Adrenal gland (tissue), 12 donors: ENCODE measurements around the gene CAPN11. TPM values are rescaled to one million over a fixed set of nuclear protein-coding genes. Genes with fewer than 3 reads are reported as not detected.

ENCODE experiments used
- DNase-seq, 7 donors: peaks; one replicate each; pipeline ENCODE4 v3.0.0-alpha.2; 2019 to 2020
- H3K27ac ChIP-seq, 5 donors: fragments of 200-600 bp; sonication (generic) in 4 of 5; 1 replicate in 3 of 5; 2 replicates in 2 of 5; pipeline versions ENCODE4 v1.5.1 to v1.8.0; 2016 to 2020; ENCODE audit warnings: mild to moderate bottlenecking in 1 of 5
- H3K27me3 ChIP-seq: fragments of 200-600 bp; 2 replicates; pipeline ENCODE4 v1.8.0; 2021
- H3K36me3 ChIP-seq, 2 donors: fragments of 200-600 bp; replicated peaks in 1 of 2; 1 replicate in 1 of 2; 2 replicates in 1 of 2; pipeline versions ENCODE4 v1.5.1 to v1.8.0; 2018 to 2022
- H3K4me1 ChIP-seq, 2 donors: fragments of 200-600 bp; replicated peaks in 1 of 2; 1 replicate in 1 of 2; 2 replicates in 1 of 2; pipeline versions ENCODE4 v1.5.1 to v1.8.0; 2018 to 2021
- H3K4me3 ChIP-seq, 4 donors: fragments of 200-600 bp; sonication (generic) in 3 of 4; one replicate each; pipeline ENCODE4 v1.5.1; 2016 to 2018
- H3K9me3 ChIP-seq, 3 donors: fragments of 200-600 bp; sonication (generic) in 1 of 3; replicated peaks in 1 of 3; 1 replicate in 2 of 3; 2 replicates in 1 of 3; pipeline versions ENCODE4 v1.5.1 to v1.8.0; 2016 to 2021
- POLR2A ChIP-seq, 2 donors: fragments of 450-650 bp; IDR thresholded peaks; one replicate each; pipeline ENCODE4 v1.6.1; 2017; ENCODE audit warnings: antibody characterized with exemption in 2 of 2, mild to moderate bottlenecking in 2 of 2, moderate library complexity in 1 of 2
- WGBS, 4 donors: extraction: QIAGEN DNeasy Blood & Tissue Kit in 2 of 4; methylation state at CpG; one replicate each; pipeline versions ENCODE4 v1.1.5 to v1.1.7; 2013 to 2017; 5-methylcytosine and 5-hydroxymethylcytosine counted together
- intact Hi-C, 2 donors: fragments of 100-400 bp; cut with DNase I; formaldehyde crosslinking; loops; one replicate each; pipeline versions ENCODE4 v1.14.1 to v1.15.0; 2022 to 2023
- polyA plus RNA-seq, 3 donors: library from polyadenylated mRNA; stranded (reverse); fragments of 200-250 nt in 2 of 3; fragments of 350-450 nt in 1 of 3; fragmentation: Illumina TruSeq in 1 of 3; extraction: RNeasy Lipid Tissue Mini Kit (QIAGEN cat#74804) in 1 of 3; gene quantifications; one replicate each; pipeline ENCODE4 v1.2.3, GENCODE V29; 2013 to 2014
- total RNA-seq, 9 donors: library from RNA; depleted of rRNA in 4 of 9; stranded (reverse); fragments of >200 nt in 4 of 9; fragments of 120-200 nt in 1 of 9; fragmentation: NEBNext Ultra II Directional in 1 of 9; extraction: Animal tissue kit (Norgen Biotek cat#: 25700) in 1 of 9; gene quantifications; one replicate each; pipeline versions ENCODE4 v1.1.0 to v1.2.4, GENCODE V29; 2013 to 2023
- TF ChIP-seq, protein P1 (sequence below), 6 experiments: fragments of 450-650 bp in 4 of 6; fragments of 200-600 bp in 2 of 6; sonication (generic) in 1 of 6; IDR thresholded peaks; 1 replicate in 5 of 6; 2 replicates in 1 of 6; pipeline versions ENCODE4 v1.5.1 to v1.8.0; 2016 to 2021; ENCODE audit warnings: antibody characterized with exemption in 6 of 6, mild to moderate bottlenecking in 2 of 6, moderate library complexity in 1 of 6
- donor health status: healthy with polysubstance abuse.
- donor health status: Bipolar disorder and iron deficiency.
- donor health status: DM: yes; HTN: yes; CAD: no.
- donor health status: DM: no; HTN: no; CAD: no.
- donor health status: DM: no; HTN: no; CAD: no.
- donor health status: DM: yes; HTN: yes; CAD: no.

The CAPN11 gene
- total and polyA plus RNA-seq, 12 donors = 0.14 to 2.4 (median 0.98) TPM; not detected in 2

- Histone ChIP-seq H3K27ac (no peak overlapping the region), H3K27me3 (no peaks in the 10 kb centered on the region), H3K9me3 (no peaks in the 10 kb centered on the region), H3K4me1 (no peaks in the 10 kb centered on the region), H3K36me3 (peaks cover 0 to 19% of the 10 kb centered on the region in 2 donors), H3K4me3 (no peak overlapping the region)
- 81 to 89% (median 87%) methylated on average over 7 to 19 of the region's 19 CpGs for WGBS, 4 donors
- intact Hi-C loops = loop anchor here in 1 of 2 donors (2.0 to 10.0 kb wide), 2 partner anchors 54 to 182 kb away; no protein-coding TSS in a partner anchor
- no peak for DNase-seq
- TF ChIP-seq, protein P1, sequence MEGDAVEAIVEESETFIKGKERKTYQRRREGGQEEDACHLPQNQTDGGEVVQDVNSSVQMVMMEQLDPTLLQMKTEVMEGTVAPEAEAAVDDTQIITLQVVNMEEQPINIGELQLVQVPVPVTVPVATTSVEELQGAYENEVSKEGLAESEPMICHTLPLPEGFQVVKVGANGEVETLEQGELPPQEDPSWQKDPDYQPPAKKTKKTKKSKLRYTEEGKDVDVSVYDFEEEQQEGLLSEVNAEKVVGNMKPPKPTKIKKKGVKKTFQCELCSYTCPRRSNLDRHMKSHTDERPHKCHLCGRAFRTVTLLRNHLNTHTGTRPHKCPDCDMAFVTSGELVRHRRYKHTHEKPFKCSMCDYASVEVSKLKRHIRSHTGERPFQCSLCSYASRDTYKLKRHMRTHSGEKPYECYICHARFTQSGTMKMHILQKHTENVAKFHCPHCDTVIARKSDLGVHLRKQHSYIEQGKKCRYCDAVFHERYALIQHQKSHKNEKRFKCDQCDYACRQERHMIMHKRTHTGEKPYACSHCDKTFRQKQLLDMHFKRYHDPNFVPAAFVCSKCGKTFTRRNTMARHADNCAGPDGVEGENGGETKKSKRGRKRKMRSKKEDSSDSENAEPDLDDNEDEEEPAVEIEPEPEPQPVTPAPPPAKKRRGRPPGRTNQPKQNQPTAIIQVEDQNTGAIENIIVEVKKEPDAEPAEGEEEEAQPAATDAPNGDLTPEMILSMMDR (IDR thresholded peaks at IDR 0.05) = no peak
- no peak for TF ChIP-seq POLR2A (IDR thresholded peaks at IDR 0.05)
Observed at GRCh38 chr6:44152533-44152932, 6.1 kb upstream of the CAPN11 start.

- H3K36me3 ChIP-seq = peaks cover 0 to 4% of the 10 kb centered on the region in 2 donors
- no peaks in the 10 kb centered on the region for H3K4me1 ChIP-seq
- no peak overlapping the region for H3K27ac ChIP-seq
- DNase-seq = no peak
- no peak overlapping the region for H3K4me3 ChIP-seq
- H3K9me3 ChIP-seq = no peaks in the 10 kb centered on the region
- TF ChIP-seq, protein P1 (IDR thresholded peaks at IDR 0.05) = no peak
- TF ChIP-seq POLR2A (IDR thresholded peaks at IDR 0.05) = no peak
- H3K27me3 ChIP-seq = no peaks in the 10 kb centered on the region
- 84 to 91% (median 85%) methylated on average over 5 to 12 of the region's 12 CpGs for WGBS, 4 donors
- intact Hi-C loops = loop anchor here in 1 of 2 donors (10.0 kb wide), 1 partner anchor 181 kb away; no protein-coding TSS in a partner anchor
Observed at GRCh38 chr6:44154067-44154466, 4.6 kb upstream of the CAPN11 start.

GRCh38 chr6:44156494-44157151 lies 2.0 kb upstream of the CAPN11 start:
- WGBS, 4 donors = 83 to 87% (median 86%) methylated on average over 5 to 9 of the region's 9 CpGs
- H3K36me3 ChIP-seq = no peaks in the 10 kb centered on the region
- no peak overlapping the region for H3K4me3 ChIP-seq
- peaks cover 0 to 1% of the 10 kb centered on the region in 2 donors for H3K4me1 ChIP-seq
- no peak overlapping the region for H3K27ac ChIP-seq
- DNase-seq = no peak
- H3K9me3 ChIP-seq = no peaks in the 10 kb centered on the region
- intact Hi-C loops = loop anchor here in 1 of 2 donors (10.0 kb wide), 1 partner anchor 178 kb away; no protein-coding TSS in a partner anchor
- TF ChIP-seq, protein P1 (IDR thresholded peaks at IDR 0.05) = no peak
- TF ChIP-seq POLR2A (IDR thresholded peaks at IDR 0.05) = no peak
- no peaks in the 10 kb centered on the region for H3K27me3 ChIP-seq

GRCh38 chr6:44157152-44157521 lies 1.5 kb upstream of the CAPN11 start:
- peaks cover 0 to 5% of the 10 kb centered on the region in 2 donors for H3K4me1 ChIP-seq
- no peak for DNase-seq
- no peak overlapping the region for H3K27ac ChIP-seq
- no peaks in the 10 kb centered on the region for H3K9me3 ChIP-seq
- no peaks in the 10 kb centered on the region for H3K27me3 ChIP-seq
- 77 to 88% (median 79%) methylated on average over 8 to 11 of the region's 11 CpGs for WGBS, 4 donors
- no peak overlapping the region for H3K4me3 ChIP-seq
- H3K36me3 ChIP-seq = no peaks in the 10 kb centered on the region
- TF ChIP-seq, protein P1 (IDR thresholded peaks at IDR 0.05) = no peak
- no peak for TF ChIP-seq POLR2A (IDR thresholded peaks at IDR 0.05)
- intact Hi-C loops = loop anchor here in 1 of 2 donors (10.0 kb wide), 1 partner anchor 178 kb away; no protein-coding TSS in a partner anchor
